Esophagus muscularis mucosa (tissue), 4 donors: ENCODE data around the gene AUNIP.

Source experiments
- CTCF ChIP-seq, 3 experiments: fragments of 200-600 bp in 2 of 3; fragments of 450-650 bp in 1 of 3; sonication (generic) in 2 of 3; IDR thresholded peaks; one replicate each; pipeline ENCODE4 v1.5.1; 2017 to 2019; ENCODE audit warnings: antibody characterized with exemption in 3 of 3, mild to moderate bottlenecking in 2 of 3, moderate library complexity in 1 of 3
- EP300 ChIP-seq: sonication (generic); formaldehyde crosslinking; IDR thresholded peaks from one replicate; pipeline ENCODE4 v1.6.1; 2017; ENCODE audit warnings: antibody characterized with exemption
- POLR2A ChIP-seq: fragments of 450-650 bp; IDR thresholded peaks from one replicate; pipeline ENCODE4 v1.6.1; 2017; ENCODE audit warnings: antibody characterized with exemption, moderate library complexity, mild to moderate bottlenecking, low read depth

DNA sequence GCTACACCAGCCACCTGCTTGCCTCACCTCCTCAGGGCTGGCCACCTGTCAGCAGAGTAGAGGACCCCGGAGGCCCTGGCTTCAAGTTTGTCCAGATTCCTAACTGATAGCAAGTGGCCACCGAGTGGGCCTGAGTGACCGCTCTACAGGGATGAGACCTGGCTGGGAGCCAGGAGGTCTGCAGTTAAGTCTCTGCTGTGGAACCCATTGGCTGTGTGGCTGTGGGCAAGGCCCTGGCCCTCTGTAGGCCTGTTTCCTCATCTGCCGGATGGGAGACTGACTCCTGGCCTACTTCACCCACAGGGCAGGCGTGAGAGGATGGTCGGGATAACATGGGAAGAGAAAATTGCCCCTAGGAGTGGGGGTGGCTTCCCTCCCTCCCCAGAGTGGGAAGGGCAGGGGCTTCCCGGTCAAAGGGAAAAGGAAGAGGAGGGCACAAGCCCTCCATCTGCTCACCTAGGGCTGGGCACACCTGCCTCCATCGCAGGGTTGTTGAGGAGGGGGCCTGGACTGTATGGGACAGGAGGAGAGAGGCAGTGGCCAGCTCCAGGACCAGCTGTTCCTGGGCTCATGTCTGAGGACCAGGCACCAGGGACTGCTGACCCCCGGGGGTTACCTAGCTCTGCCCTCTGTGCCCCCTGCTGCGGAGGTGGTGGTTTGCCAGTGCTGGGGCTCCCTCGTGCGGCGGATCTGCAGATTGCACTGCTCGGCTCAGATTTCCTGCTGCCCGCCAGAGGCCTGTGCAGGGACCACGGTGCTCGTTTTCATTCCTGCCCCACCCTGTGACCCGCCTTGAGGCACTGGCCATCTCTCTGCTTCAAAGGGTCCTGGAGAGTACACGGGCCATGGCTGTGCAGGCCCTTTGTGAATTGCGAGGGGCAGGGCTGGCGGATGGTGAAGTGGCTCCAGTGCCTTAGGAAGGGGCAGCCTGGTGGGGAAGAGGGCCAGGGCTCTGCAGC, 48.6 kb downstream of the AUNIP start:
- TF ChIP-seq CTCF (IDR thresholded peaks at IDR 0.05) (peak; percentile 84 to 94 (median 90)), EP300 (no peak), POLR2A (no peak)
